ENCODE data around the gene RNF5. TPM values are rescaled to one million over a fixed set of nuclear protein-coding genes. Genes with fewer than 3 reads are reported as not detected.
A peak's percentile ranks its signal among the peaks of the same experiment; 100 is the strongest.

RNF5 gene
- total and polyA plus RNA-seq, 10 of the 15 experiments (the other 5 are each of a cell fraction or from before 2014, with no cell fraction given) = 31.4 to 114 (median 62.8) TPM

DNA sequence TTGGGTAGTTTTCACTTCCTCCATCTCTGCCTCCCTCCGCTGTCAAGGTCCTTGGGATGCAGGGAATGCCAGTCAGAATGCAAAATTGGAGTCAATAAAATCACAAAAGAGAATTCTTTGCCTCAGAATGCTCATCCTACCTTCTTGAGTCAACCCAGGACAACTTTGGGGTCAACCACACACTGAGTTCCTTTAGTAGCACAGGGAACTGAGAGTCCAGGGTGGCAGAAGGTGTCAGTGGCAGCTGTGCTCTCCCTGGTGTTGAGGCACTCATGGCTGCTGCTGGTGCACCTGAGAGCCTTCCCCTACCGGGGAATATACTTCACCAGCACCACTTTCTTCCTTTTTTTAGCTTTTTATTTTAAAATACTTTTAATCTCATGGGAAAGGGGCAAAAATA is 46.5 kb downstream of the RNF5 start:
- intact Hi-C loops (cut with micrococcal nuclease; ENCODE audit: unreplicated experiment) (no loop called here), in situ Hi-C loops (cut with MboI) (no loop called here)
- Histone ChIP-seq H3K36me3 (ENCODE audit: control insufficient read depth in 2 of 2, insufficient read depth in 2 of 2, low read length in 1 of 2) (no peaks in the 10 kb centered on the region), H2AFZ (ENCODE audit: control insufficient read depth, low read depth, low read length) (no peak overlapping the region), H3K4me2 (ENCODE audit: control insufficient read depth, insufficient read depth) (peak overlapping the region; percentile 28), H3K4me3 (no peak overlapping the region), H3K27ac (ENCODE audit: control insufficient read depth, insufficient read depth) (no peak overlapping the region), H3K9ac (ENCODE audit: control insufficient read depth, insufficient read depth, low read length) (no peak overlapping the region), H3K9me3 (replicated peaks; ENCODE audit: control insufficient read depth, insufficient read depth, low read length) (no peaks in the 10 kb centered on the region; the same call in 2 of the 3 replicates), H4K20me1 (ENCODE audit: control insufficient read depth, insufficient read depth) (no peaks in the 10 kb centered on the region), H3K27me3 (replicated peaks in 1 of 2; ENCODE audit: control insufficient read depth in 2 of 2, insufficient read depth in 2 of 2, low read length in 1 of 2) (peaks cover 0 to 2% of the 10 kb centered on the region in 2 experiments; a peak in 1 of 4 replicates), H3K4me1 (ENCODE audit: control insufficient read depth, insufficient read depth, low read length) (peaks cover 37% of the 10 kb centered on the region), H3K79me2 (ENCODE audit: control insufficient read depth, insufficient read depth, low read length) (no peaks in the 10 kb centered on the region)
- FAIRE-seq (no peak), ATAC-seq (peak; percentile 95), DNase-seq (ENCODE audit: low read depth, low spot score) (no peak)
- SMC1A ChIA-PET (ENCODE audit: uncharacterized antibody, unreplicated experiment) = interaction anchor here (0.6 to 1.3 kb wide), 3 partner anchors 20 to 32 kb away, joined by 3 to 5 read pairs (median 3); partner anchors contain the start of gene GPSM3
- no TSS peak for BruUV-seq (replicated peaks)
- POLR2A ChIA-PET = interaction anchor here (0.6 kb wide), 1 partner anchor 24 kb away, joined by 3 read pairs; no protein-coding TSS in a partner anchor
- RAD21 ChIA-PET (ENCODE audit: unreplicated experiment) = no interaction called here
- 50% methylated on average over 2 of the region's 2 CpGs for WGBS (ENCODE audit: insufficient coverage, insufficient replicate concordance, low lambda C conversion rate, missing lambda C conversion rate)
- CTCF ChIA-PET = interaction anchor here (0.6 to 0.7 kb wide), 2 partner anchors 10 to 191 kb away, joined by 3 to 4 read pairs; no protein-coding TSS in a partner anchor
- TF ChIP-seq CBX3 (IDR thresholded peaks at IDR 0.05; ENCODE audit: borderline replicate concordance, low read depth) (no peak), SUZ12 (IDR thresholded peaks at IDR 0.05; ENCODE audit: unreplicated experiment) (no peak), BACH1 (IDR thresholded peaks at IDR 0.05; ENCODE audit: borderline replicate concordance) (no peak), POLR2AphosphoS5 (IDR thresholded peaks at IDR 0.05; ENCODE audit: low read length) (no peak), JUND (IDR thresholded peaks at IDR 0.05; ENCODE audit: low read depth, low read length) (no peak), TCF7 (IDR thresholded peaks at IDR 0.05; ENCODE audit: borderline replicate concordance) (no peak), MYB (IDR thresholded peaks at IDR 0.05; ENCODE audit: borderline replicate concordance, low read depth, low read length) (no peak), CBX5 (IDR thresholded peaks at IDR 0.05; ENCODE audit: low read depth) (no peak), LARP7 (IDR thresholded peaks at IDR 0.05) (no peak), YY1 (IDR thresholded peaks at IDR 0.05; ENCODE audit: low read depth, low read length) (no peak), JUNB (IDR thresholded peaks at IDR 0.05) (peak; percentile 47), MLLT1 (IDR thresholded peaks at IDR 0.05) (no peak), TBL1XR1 (IDR thresholded peaks at IDR 0.05; ENCODE audit: low read depth, low read length) (no peak), ATF2 (IDR thresholded peaks at IDR 0.05; ENCODE audit: low read length) (no peak), ATF7 (IDR thresholded peaks at IDR 0.05; ENCODE audit: low read depth) (no peak), YBX1 (IDR thresholded peaks at IDR 0.05) (no peak), NFIC (IDR thresholded peaks at IDR 0.05; ENCODE audit: low read depth, low read length) (no peak), SREBF1 (IDR thresholded peaks at IDR 0.05; ENCODE audit: low read length) (no peak), MTA2 (IDR thresholded peaks at IDR 0.05; ENCODE audit: low read depth) (peak; percentile 70), SMARCA5 (IDR thresholded peaks at IDR 0.05) (no peak), ZBED1 (IDR thresholded peaks at IDR 0.05; ENCODE audit: borderline replicate concordance) (no peak), ZZZ3 (IDR thresholded peaks at IDR 0.05; ENCODE audit: control insufficient read depth, insufficient read length, low read depth) (no peak), PAX5 (IDR thresholded peaks at IDR 0.05; ENCODE audit: borderline replicate concordance, low read depth, low read length) (peak; percentile 66; the same call in 1 of the 2 replicates), IRF5 (IDR thresholded peaks at IDR 0.05; ENCODE audit: borderline replicate concordance) (no peak)

Measured in GM12878 (cell line).